Esophagus squamous epithelium (tissue), 5 donors: ENCODE data around the gene MT1X. TPM values are rescaled to one million over a fixed set of nuclear protein-coding genes. Genes with fewer than 3 reads are reported as not detected.
"Not testable (repeated sequence)": the region's sequence is repeated elsewhere in the genome, so short reads cannot be mapped to it uniquely, and the experiment has no call there.

Experiments used
- DNase-seq: peaks from one replicate; lab custom pipeline; 2025; lab: John Stamatoyannopoulos, UW
- H3K27ac ChIP-seq, 4 donors: fragments of 200-600 bp; sonication (generic); one replicate each; pipeline ENCODE4 v1.5.1; 2016 to 2019; ENCODE audit warnings: mild to moderate bottlenecking in 1 of 4
- H3K27me3 ChIP-seq, 4 donors: fragments of 200-600 bp; sonication (generic); 1 replicate in 3 of 4; 2 replicates in 1 of 4; pipeline versions ENCODE4 v1.5.1 to v1.6.0; 2017 to 2021; ENCODE audit warnings: antibody characterized with exemption in 1 of 4
- H3K36me3 ChIP-seq, 3 donors: fragments of 200-600 bp; sonication (generic); one replicate each; pipeline ENCODE4 v1.5.1; 2016 to 2019
- H3K4me1 ChIP-seq, 3 donors: fragments of 200-600 bp; sonication (generic); one replicate each; pipeline ENCODE4 v1.5.1; 2017 to 2019
- H3K4me3 ChIP-seq, 4 donors: fragments of 200-600 bp; sonication (generic); 1 replicate in 3 of 4; 2 replicates in 1 of 4; pipeline ENCODE4 v1.5.1; 2016 to 2019; ENCODE audit warnings: mild to moderate bottlenecking in 2 of 4, moderate library complexity in 1 of 4
- H3K9me3 ChIP-seq, 3 donors: fragments of 200-600 bp; sonication (generic); one replicate each; pipeline ENCODE4 v1.5.1; 2016 to 2019
- CTCF ChIP-seq, 6 experiments: fragments of 450-650 bp in 4 of 6; fragments of 200-600 bp in 2 of 6; sonication (generic) in 2 of 6; IDR thresholded peaks; one replicate each; pipeline ENCODE4 v1.5.1; 2016 to 2019; ENCODE audit warnings: antibody characterized with exemption in 6 of 6, mild to moderate bottlenecking in 4 of 6, moderate library complexity in 4 of 6
- POLR2A ChIP-seq, 4 donors: fragments of 450-650 bp; IDR thresholded peaks; one replicate each; pipeline ENCODE4 v1.6.1; 2017; ENCODE audit warnings: antibody characterized with exemption in 4 of 4, mild to moderate bottlenecking in 4 of 4, moderate library complexity in 3 of 4
- WGBS, 2 donors: methylation state at CpG; one replicate each; pipeline ENCODE4 v1.1.5; 2018; 5-methylcytosine and 5-hydroxymethylcytosine counted together
- intact Hi-C: fragments of 100-400 bp; cut with DNase I; formaldehyde crosslinking; loops from one replicate; pipeline ENCODE4 v1.15.0; 2022
- total RNA-seq, 4 donors: library from RNA; depleted of rRNA; stranded (reverse); fragments of >200 nt; gene quantifications; one replicate each; pipeline ENCODE4 v1.1.0, GENCODE V29; 2016
- donor health status: DM: yes; HTN: yes; CAD: no.

Gene MT1X
- total RNA-seq, 4 donors from 2014 or later = 343 to 1,688 (median 688) TPM

- TF ChIP-seq CTCF (IDR thresholded peaks at IDR 0.05) (no peak), POLR2A (IDR thresholded peaks at IDR 0.05) (no peak)
- DNase-seq = no peak
- Histone ChIP-seq H3K4me1 (peaks cover 0 to 13% (median 0%) of the 10 kb centered on the region in 3 donors), H3K4me3 (no peak overlapping the region), H3K36me3 (no peaks in the 10 kb centered on the region), H3K27me3 (no peaks in the 10 kb centered on the region), H3K9me3 (no peaks in the 10 kb centered on the region), H3K27ac (no peak overlapping the region)
- intact Hi-C loops = loop anchor here (10.0 kb wide), 2 partner anchors 125 to 195 kb away; partner anchors contain the start of gene MT3
- 78 to 79% methylated on average over 4 of the region's 4 CpGs for WGBS, 2 donors
Observed at GRCh38 chr16:56709443-56710040, 27.3 kb downstream of the MT1X start.

GRCh38 chr16:56710181-56710737 is 28.0 kb downstream of the MT1X start:
- no peak for DNase-seq
- H3K4me3 ChIP-seq = no peak overlapping the region
- no peaks in the 10 kb centered on the region for H3K9me3 ChIP-seq
- H3K36me3 ChIP-seq = no peaks in the 10 kb centered on the region
- peaks cover 0 to 13% (median 0%) of the 10 kb centered on the region in 3 donors for H3K4me1 ChIP-seq
- no peak for TF ChIP-seq POLR2A (IDR thresholded peaks at IDR 0.05)
- no peaks in the 10 kb centered on the region for H3K27me3 ChIP-seq
- intact Hi-C loops = no loop called here
- H3K27ac ChIP-seq = no peak overlapping the region
- WGBS, 2 donors = 59 to 68% methylated on average over 3 of the region's 3 CpGs

- no peak for DNase-seq
- peaks cover 0 to 13% (median 0%) of the 10 kb centered on the region in 3 donors for H3K4me1 ChIP-seq
- no peaks in the 10 kb centered on the region for H3K36me3 ChIP-seq
- H3K4me3 ChIP-seq = no peak overlapping the region
- no peaks in the 10 kb centered on the region for H3K27me3 ChIP-seq
- intact Hi-C loops = no loop called here
- WGBS, 2 donors = 75 to 88% methylated on average over 2 of the region's 2 CpGs
- no peaks in the 10 kb centered on the region for H3K9me3 ChIP-seq
- H3K27ac ChIP-seq = no peak overlapping the region
- no peak for TF ChIP-seq CTCF (IDR thresholded peaks at IDR 0.05)
- no peak for TF ChIP-seq POLR2A (IDR thresholded peaks at IDR 0.05)
Observed at GRCh38 chr16:56711862-56712261, 29.6 kb downstream of the MT1X start.

GRCh38 chr16:56713794-56714193 is 31.5 kb downstream of the MT1X start:
- TF ChIP-seq POLR2A (IDR thresholded peaks at IDR 0.05) (no peak), CTCF (IDR thresholded peaks at IDR 0.05) (no peak)
- Histone ChIP-seq H3K4me1 (peaks cover 0 to 3% (median 0%) of the 10 kb centered on the region in 3 donors), H3K27ac (no peak overlapping the region), H3K27me3 (no peaks in the 10 kb centered on the region), H3K9me3 (no peaks in the 10 kb centered on the region), H3K36me3 (no peaks in the 10 kb centered on the region), H3K4me3 (no peak overlapping the region)
- intact Hi-C loops = no loop called here
- 89 to 93% methylated on average over 2 of the region's 2 CpGs for WGBS, 2 donors
- DNase-seq = no peak

GRCh38 chr16:56715126-56715525 is 32.9 kb downstream of the MT1X start:
- H3K4me3 ChIP-seq = no peak overlapping the region
- 60 to 80% methylated on average over 2 to 4 of the region's 4 CpGs for WGBS, 2 donors

GRCh38 chr16:56716761-56717160 is 34.5 kb downstream of the MT1X start:
- DNase-seq = no peak
- Histone ChIP-seq H3K27me3 (no peaks in the 10 kb centered on the region), H3K9me3 (no peaks in the 10 kb centered on the region), H3K36me3 (no peaks in the 10 kb centered on the region), H3K27ac (no peak overlapping the region), H3K4me1 (no peaks in the 10 kb centered on the region), H3K4me3 (no peak overlapping the region)
- TF ChIP-seq CTCF (IDR thresholded peaks at IDR 0.05) (no peak), POLR2A (IDR thresholded peaks at IDR 0.05) (no peak)
- intact Hi-C loops = no loop called here
- 59 to 67% methylated on average over 3 of the region's 3 CpGs for whole genome bisulfite sequencing, 2 donors

More at GRCh38 chr16:56715126-56715525, 32.9 kb downstream of the MT1X start:
- intact Hi-C loops = no loop called here
- Histone ChIP-seq H3K27ac (no peak overlapping the region), H3K27me3 (no peaks in the 10 kb centered on the region), H3K9me3 (no peaks in the 10 kb centered on the region), H3K36me3 (no peaks in the 10 kb centered on the region), H3K4me1 (no peaks in the 10 kb centered on the region)
- TF ChIP-seq POLR2A (IDR thresholded peaks at IDR 0.05) = no peak
- no peak for DNase-seq

GRCh38 chr16:56717532-56717931 is 35.3 kb downstream of the MT1X start:
- H3K36me3 ChIP-seq, H3K4me3 ChIP-seq, H3K9me3 ChIP-seq, intact Hi-C loops, DNase-seq, H3K4me1 ChIP-seq, H3K27ac ChIP-seq, H3K27me3 ChIP-seq: not testable (repeated sequence)
- 81 to 85% methylated on average over 2 of the region's 2 CpGs for WGBS, 2 donors
